Urinary bladder (tissue), 4 donors: ENCODE measurements around the gene GNB3. TPM values are rescaled to one million over a fixed set of nuclear protein-coding genes. Genes with fewer than 3 reads are reported as not detected.
"Not testable (repeated sequence)": the region's sequence is repeated elsewhere in the genome, so short reads cannot be mapped to it uniquely, and the experiment has no call there.

Source experiments
- DNase-seq: peaks from one replicate; pipeline ENCODE4 v3.0.0-alpha.2; 2015; ENCODE audit errors: extremely low spot score
- H3K27ac ChIP-seq: one replicate; pipeline ENCODE4 v1.5.1; 2013; ENCODE audit warnings: low read depth, mild to moderate bottlenecking, moderate library complexity
- H3K36me3 ChIP-seq: one replicate; pipeline ENCODE4 v1.6.1; 2013; ENCODE audit warnings: mild to moderate bottlenecking, moderate library complexity; ENCODE audit not compliant: insufficient read depth
- H3K4me1 ChIP-seq: one replicate; pipeline ENCODE4 v1.6.1; 2013; ENCODE audit warnings: mild to moderate bottlenecking, moderate library complexity; ENCODE audit not compliant: insufficient read depth
- H3K4me3 ChIP-seq: one replicate; pipeline ENCODE4 v1.5.1; 2013; ENCODE audit warnings: low read depth, low read length
- WGBS: extraction: QIAGEN DNeasy Blood & Tissue Kit; methylation state at CpG from one replicate; pipeline ENCODE4 v1.1.7; 2013; 5-methylcytosine and 5-hydroxymethylcytosine counted together
- polyA plus RNA-seq: library from polyadenylated mRNA; stranded (reverse); fragments of 200-250 nt; gene quantifications from one replicate; pipeline ENCODE4 v1.2.3, GENCODE V29; 2013
- total RNA-seq: library from RNA; depleted of rRNA; stranded (reverse); fragments of >200 nt; gene quantifications from one replicate; pipeline ENCODE4 v1.2.3, GENCODE V29; 2014
- donor health status: healthy with polysubstance abuse.
- donor health status: healthy.

The GNB3 gene
- total and polyA plus RNA-seq, 2 donors = 2.5 to 4.6 TPM

DNA sequence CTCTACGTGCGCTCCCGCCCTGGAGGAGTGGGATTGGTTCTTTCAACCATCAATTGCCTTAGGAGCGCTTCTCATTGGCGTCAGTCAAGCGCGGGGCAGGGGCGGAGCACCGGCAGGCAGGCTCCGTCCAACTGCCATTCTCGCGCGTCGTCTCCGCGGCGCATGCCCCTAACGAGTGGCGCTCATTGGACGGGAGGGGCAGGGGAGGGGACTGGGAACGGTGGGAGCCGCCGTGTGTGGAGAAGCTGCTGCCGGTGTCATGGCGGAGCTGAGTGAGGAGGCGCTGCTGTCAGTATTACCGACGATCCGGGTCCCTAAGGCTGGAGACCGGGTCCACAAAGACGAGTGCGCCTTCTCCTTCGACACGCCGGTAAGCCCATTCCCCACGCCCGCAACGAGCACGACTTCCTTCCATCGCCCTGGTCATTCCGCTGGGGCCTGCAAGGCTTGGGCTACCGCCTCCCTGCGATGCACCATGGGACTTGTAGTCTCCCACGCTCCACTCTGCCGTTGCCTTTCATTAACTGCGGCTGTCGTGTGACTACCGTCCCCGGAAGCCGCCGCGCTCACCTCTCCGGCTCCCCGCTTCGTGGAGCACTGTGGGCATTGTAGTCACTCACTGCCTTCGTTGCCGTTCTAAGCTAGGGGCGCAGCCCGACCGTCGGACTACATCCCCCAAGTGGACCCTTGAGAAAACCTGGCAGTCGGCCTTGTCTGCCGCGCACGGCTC is 11.4 kb downstream of the GNB3 start, which contains the start of gene USP5:
Gene USP5 (plus strand): TSS at position 230 of the 730 bp plus-strand sequence. CDS start 30 bp downstream, at position 260.
- peak; percentile 99 for DNase-seq
- no peaks in the 10 kb centered on the region for H3K36me3 ChIP-seq
- H3K4me1 ChIP-seq = no peaks in the 10 kb centered on the region
- H3K4me3 ChIP-seq = peak within 1 kb of the TSS; percentile 53
- under 1% methylated on average over 65 of the region's 65 CpGs for WGBS
- peak within 1 kb of the TSS; percentile 68 for H3K27ac ChIP-seq

DNA sequence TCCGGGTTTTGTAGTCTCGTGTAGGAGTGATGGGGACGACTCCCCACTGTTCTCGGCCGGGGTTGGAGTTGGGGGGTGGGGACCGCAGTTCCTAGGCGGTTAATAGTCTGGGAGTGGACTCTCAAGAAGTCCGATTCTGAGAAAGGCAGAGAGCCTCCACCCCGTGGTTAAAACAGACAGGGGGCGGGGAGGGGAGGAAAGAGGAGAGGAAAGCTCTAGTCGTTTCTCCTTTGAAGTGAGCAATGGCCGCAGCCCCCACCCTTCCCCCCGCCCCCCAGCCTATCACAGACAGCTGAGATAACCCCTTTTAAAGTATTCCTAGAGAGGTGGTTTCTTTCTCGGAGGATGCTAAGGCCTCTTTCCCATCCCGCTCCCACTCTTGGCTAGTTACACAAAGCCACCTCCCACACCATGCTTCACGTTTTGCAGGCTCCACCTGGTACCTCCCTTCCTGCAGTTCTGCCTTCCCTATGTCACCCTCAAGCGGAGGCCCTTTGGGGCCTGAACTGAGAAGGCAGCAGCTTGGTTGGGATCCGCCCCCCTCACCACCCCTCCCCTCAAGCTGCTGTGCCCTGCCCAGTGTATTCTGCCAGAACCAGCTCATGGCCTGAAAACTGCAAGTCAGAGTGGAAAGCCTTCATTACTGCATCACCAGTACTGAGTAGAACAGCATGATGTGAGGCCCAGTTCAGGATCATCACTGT is 12.1 kb downstream of the GNB3 start:
- Histone ChIP-seq H3K4me1 (no peaks in the 10 kb centered on the region), H3K27ac (no peak overlapping the region), H3K4me3 (peak overlapping the region; percentile 53), H3K36me3 (no peaks in the 10 kb centered on the region)
- 2% methylated on average over 18 of the region's 18 CpGs for WGBS
- DNase-seq = peak; percentile 39

- Histone ChIP-seq H3K27ac (no peak overlapping the region), H3K4me3 (no peak overlapping the region), H3K4me1 (no peaks in the 10 kb centered on the region), H3K36me3 (no peaks in the 10 kb centered on the region)
- 35% methylated on average over 1 of the region's 1 CpG for WGBS
- no peak for DNase-seq
Measured at GRCh38 chr12:6853626-6854025, 12.9 kb downstream of the GNB3 start.

GRCh38 chr12:6854036-6854435 is 13.3 kb downstream of the GNB3 start:
- no peak overlapping the region for H3K27ac ChIP-seq
- WGBS = 77% methylated on average over 6 of the region's 6 CpGs

GRCh38 chr12:6855322-6855721 is 14.6 kb downstream of the GNB3 start:
- Histone ChIP-seq H3K4me1 (no peaks in the 10 kb centered on the region), H3K4me3 (no peak overlapping the region), H3K36me3 (no peaks in the 10 kb centered on the region), H3K27ac (no peak overlapping the region)
- no peak for DNase-seq
- WGBS = 89% methylated on average over 14 of the region's 14 CpGs

More at GRCh38 chr12:6854036-6854435, 13.3 kb downstream of the GNB3 start:
- no peak for DNase-seq
- H3K36me3 ChIP-seq = no peaks in the 10 kb centered on the region
- H3K4me1 ChIP-seq = no peaks in the 10 kb centered on the region
- H3K4me3 ChIP-seq = no peak overlapping the region

DNA sequence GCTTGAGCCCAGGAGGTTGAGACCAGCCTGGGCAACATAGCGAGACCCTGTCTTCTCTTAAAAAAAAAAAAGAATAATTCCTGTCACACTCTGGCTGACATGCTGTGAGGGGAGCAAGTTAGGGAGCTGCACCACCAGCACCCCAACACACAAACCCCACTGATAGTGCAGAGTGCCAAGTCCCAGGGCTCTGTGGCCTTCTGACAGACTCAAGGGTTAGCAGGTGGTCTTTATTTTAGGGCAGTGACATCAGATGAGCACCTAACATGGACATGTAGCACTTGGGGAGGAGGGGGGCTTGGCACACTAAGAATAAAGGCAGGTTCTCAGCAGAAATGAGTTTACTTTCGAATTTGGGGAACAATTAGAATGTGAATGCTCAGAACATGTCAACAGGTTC is 18.1 kb downstream of the GNB3 start:
- Histone ChIP-seq H3K27ac (no peak overlapping the region), H3K4me3 (no peak overlapping the region), H3K4me1 (no peaks in the 10 kb centered on the region), H3K36me3 (no peaks in the 10 kb centered on the region)
- WGBS = 96% methylated on average over 2 of the region's 2 CpGs
- no peak for DNase-seq

DNA sequence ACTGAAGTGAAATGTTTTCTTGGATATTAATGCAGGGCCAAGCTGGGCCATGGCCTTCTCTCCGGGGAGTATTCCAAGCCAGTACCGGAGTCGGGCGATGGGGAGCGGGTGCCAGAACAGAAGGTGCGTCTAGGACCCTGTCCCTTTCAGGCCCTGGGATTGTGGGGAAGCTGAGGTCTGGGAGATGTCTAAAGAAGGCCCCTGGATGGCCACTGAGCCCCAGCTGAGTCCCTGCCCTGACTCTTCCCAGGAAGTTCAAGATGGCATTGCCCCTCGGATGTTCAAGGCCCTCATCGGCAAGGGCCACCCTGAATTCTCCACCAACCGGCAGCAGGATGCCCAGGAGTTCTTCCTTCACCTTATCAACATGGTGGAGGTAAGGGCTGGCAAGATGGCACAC is 19.4 kb downstream of the GNB3 start:
- Histone ChIP-seq H3K4me3 (no peak overlapping the region), H3K36me3 (no peaks in the 10 kb centered on the region), H3K4me1 (no peaks in the 10 kb centered on the region), H3K27ac (no peak overlapping the region)
- 95% methylated on average over 9 of the region's 9 CpGs for WGBS
- no peak for DNase-seq

DNA sequence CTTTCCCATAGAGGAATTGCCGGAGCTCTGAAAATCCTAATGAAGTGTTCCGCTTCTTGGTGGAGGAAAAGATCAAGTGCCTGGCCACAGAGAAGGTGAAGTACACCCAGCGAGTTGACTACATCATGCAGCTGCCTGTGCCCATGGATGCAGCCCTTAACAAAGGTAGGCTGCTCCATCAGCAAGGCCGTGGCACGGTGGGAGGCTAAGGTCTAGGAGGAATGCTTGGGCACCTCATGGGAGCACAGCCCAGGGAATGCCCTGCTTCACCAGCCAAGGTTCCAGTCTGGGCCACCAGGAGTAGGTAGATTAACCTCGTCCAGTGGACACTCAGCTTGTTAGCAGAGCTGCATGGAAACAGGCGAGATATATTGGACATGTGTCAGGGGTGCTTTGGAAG is 20.2 kb downstream of the GNB3 start:
- no peak overlapping the region for H3K4me3 ChIP-seq
- H3K4me1 ChIP-seq = no peaks in the 10 kb centered on the region
- H3K36me3 ChIP-seq = no peaks in the 10 kb centered on the region
- H3K27ac ChIP-seq = no peak overlapping the region
- WGBS = 97% methylated on average over 7 of the region's 7 CpGs
- DNase-seq = no peak

DNA sequence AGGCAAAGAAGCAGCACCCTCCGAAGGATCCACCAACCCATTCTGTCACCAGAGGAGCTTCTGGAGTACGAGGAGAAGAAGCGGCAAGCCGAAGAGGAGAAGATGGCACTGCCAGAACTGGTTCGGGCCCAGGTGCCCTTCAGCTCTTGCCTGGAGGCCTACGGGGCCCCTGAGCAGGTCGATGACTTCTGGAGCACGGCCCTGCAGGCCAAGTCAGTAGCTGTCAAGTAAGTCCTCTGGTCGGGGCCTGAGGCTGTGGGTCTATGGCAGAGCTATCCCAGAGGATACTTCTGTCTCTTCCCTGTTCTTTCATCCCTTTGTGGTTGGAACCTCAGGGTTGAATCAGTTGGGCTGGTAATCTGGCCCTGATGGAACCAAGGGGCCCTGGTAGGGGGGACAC is 20.7 kb downstream of the GNB3 start:
- Histone ChIP-seq H3K36me3 (no peaks in the 10 kb centered on the region), H3K27ac (no peak overlapping the region), H3K4me1 (no peaks in the 10 kb centered on the region), H3K4me3 (no peak overlapping the region)
- WGBS = 93% methylated on average over 9 of the region's 9 CpGs
- DNase-seq = no peak

DNA sequence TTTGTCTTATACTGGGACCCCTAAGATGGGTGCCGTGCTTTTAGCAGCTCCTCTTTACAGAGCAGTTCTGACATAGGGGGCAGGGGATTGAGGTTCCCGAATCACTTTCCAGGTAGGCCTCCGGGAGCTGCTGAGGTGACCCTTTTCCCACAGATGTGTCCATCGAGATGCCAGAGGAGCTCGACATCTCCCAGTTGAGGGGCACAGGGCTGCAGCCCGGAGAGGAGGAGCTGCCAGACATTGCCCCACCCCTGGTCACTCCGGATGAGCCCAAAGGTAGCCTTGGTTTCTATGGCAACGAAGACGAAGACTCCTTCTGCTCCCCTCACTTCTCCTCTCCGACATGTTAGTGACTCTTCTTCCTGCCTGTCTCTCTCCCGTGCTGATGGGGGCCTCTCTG is 22.3 kb downstream of the GNB3 start:
- no peak overlapping the region for H3K27ac ChIP-seq
- no peaks in the 10 kb centered on the region for H3K36me3 ChIP-seq
- no peaks in the 10 kb centered on the region for H3K4me1 ChIP-seq
- DNase-seq = no peak
- 89% methylated on average over 11 of the region's 11 CpGs for WGBS
- H3K4me3 ChIP-seq = no peak overlapping the region

GRCh38 chr12:6863586-6864321 is 23.0 kb downstream of the GNB3 start:
- Histone ChIP-seq H3K36me3 (no peaks in the 10 kb centered on the region), H3K4me1 (no peaks in the 10 kb centered on the region), H3K4me3 (no peak overlapping the region), H3K27ac (no peak overlapping the region)
- no peak for DNase-seq
- 96% methylated on average over 16 of the region's 16 CpGs for WGBS

DNA sequence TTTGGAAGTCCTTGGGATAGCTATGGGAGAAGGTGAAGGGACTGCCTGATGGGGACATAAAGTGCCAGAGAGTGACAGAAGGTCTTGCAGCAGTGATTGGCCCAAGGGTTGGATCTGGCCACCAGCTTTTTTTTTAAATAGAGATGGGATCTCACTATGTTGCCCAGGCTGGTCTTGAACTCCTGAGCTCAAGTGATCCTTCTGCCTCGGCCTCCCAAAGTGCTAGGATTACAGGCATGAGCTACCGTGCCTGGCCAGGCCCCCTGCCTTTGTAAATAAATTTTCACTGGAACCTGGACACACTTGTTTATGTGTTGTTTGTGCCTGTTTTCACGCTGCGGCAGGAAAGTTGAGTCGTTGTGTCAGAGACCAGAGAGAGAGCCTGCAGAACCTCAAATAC is 24.6 kb downstream of the GNB3 start:
- H3K36me3 ChIP-seq, H3K4me3 ChIP-seq, H3K27ac ChIP-seq, DNase-seq, H3K4me1 ChIP-seq: not testable (repeated sequence)
- 84% methylated on average over 5 of the region's 5 CpGs for WGBS

DNA sequence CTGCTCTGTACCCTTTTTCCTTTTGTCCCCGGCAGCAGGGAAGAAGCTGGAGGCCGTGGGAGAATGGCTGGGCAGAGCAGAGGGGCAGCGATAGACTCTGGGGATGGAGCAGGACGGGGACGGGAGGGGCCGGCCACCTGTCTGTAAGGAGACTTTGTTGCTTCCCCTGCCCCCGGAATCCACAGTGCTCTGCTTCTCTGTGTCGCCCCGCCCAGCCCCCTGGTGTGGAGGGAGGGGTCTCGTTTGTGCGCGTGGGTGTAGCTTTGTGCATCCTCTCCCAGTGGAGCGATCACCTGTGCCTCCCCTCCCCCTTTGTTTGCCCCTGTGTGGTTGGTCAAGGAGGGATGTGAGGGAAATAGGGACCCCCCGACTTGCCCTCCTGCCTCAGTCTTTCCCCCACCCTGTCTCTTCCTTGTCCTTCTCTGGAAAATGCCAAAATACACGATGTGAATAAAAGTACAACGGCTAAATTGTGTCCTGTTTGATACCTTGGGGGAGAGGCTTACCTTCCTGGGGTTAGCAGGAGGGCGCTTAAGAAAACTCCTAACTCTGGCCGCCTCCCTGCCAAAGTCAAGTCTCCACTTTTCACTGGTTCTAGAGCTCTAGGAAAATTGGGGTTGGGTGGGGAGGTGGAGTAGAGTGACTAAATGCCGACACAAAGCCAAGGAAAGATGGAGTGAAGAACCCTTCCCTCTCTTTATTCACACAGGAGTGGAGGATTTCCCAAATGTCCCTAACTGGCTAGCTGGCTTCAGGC is 25.6 kb downstream of the GNB3 start:
- DNase-seq = no peak
- no peaks in the 10 kb centered on the region for H3K4me1 ChIP-seq
- WGBS = 80% methylated on average over 19 of the region's 19 CpGs
- H3K4me3 ChIP-seq = peak overlapping the region; percentile 35
- no peaks in the 10 kb centered on the region for H3K36me3 ChIP-seq
- peak overlapping the region; percentile 93 for H3K27ac ChIP-seq
